ENCODE results near the gene SLC47A1. TPM values are rescaled to one million over a fixed set of nuclear protein-coding genes. Genes with fewer than 3 reads are reported as not detected.

The SLC47A1 gene
- total RNA-seq, result 1 to 10 TPM in 1 of 5 donors, under 1 TPM in 2, not detected in 2; 0.29 to 1.3 (median 0.55) TPM
- polyA plus RNA-seq, result 1 to 10 TPM in 2 of 3 donors, under 1 TPM in 1; 0.25 to 1.3 (median 1.1) TPM
- long read RNA-seq, donor 1, result 0 reads
- long read RNA-seq, donor 2, result 0 reads
- long read RNA-seq, donor 3, result 0 reads
- long read RNA-seq, donor 4, result 0 reads
- long read RNA-seq, donor 5, partial matches to known transcripts, result 0 of 2 reads
- long read RNA-seq, donor 5, other reads (novel, unspliced or antisense), result 0 of 2 reads
- long read RNA-seq, donor 6, result 0 reads
- long read RNA-seq, donor 7, result 0 reads
- long read RNA-seq, donor 8, result 0 reads
- long read RNA-seq, donor 9, result 0 reads
- long read RNA-seq, donor 10, result 0 reads

GRCh38 chr17:19533718-19534561 lies at the start of gene SLC47A1:
Gene SLC47A1, plus strand, starts transcription at chr17:19533854. Its CDS starts 86 bp downstream, at chr17:19533940.
- 1 to 4% (median 2%) methylated on average over 11 to 87 of the region's 87 CpGs for WGBS, 5 donors
- H3K4me3 ChIP-seq, result peak within 1 kb of the TSS; percentile 49 to 71 (median 59)
- peaks cover 0 to 39% (median 24%) of the 10 kb centered on the region in 3 donors for H3K27me3 ChIP-seq
- TF ChIP-seq POLR2A (IDR thresholded peaks at IDR 0.05) (no peak), EP300 (IDR thresholded peaks at IDR 0.05) (no peak), CTCF (IDR thresholded peaks at IDR 0.05) (no peak), POLR2AphosphoS5 (IDR thresholded peaks at IDR 0.05) (no peak)
- intact Hi-C loops (cut with DNase I; ENCODE audit: low total_unique reads), result no loop called here
- peak in 1 of 2 donors; percentile 69 for DNase-seq
- peak within 1 kb of the TSS in 1 of 5 donors; percentile 60 for H3K27ac ChIP-seq
- no peaks in the 10 kb centered on the region for H3K36me3 ChIP-seq
- H3K4me1 ChIP-seq, result peaks cover 17 to 25% (median 20%) of the 10 kb centered on the region in 4 donors
- no peaks in the 10 kb centered on the region for H3K9me3 ChIP-seq

- no peaks in the 10 kb centered on the region for H3K9me3 ChIP-seq
- no peaks in the 10 kb centered on the region for H3K36me3 ChIP-seq
- H3K4me3 ChIP-seq, result no peak overlapping the region
- H3K27me3 ChIP-seq, result no peaks in the 10 kb centered on the region
- 60 to 86% (median 74%) methylated on average over 3 of the region's 3 CpGs for WGBS, 5 donors
- TF ChIP-seq POLR2A (IDR thresholded peaks at IDR 0.05) (no peak), POLR2AphosphoS5 (IDR thresholded peaks at IDR 0.05) (no peak), EP300 (IDR thresholded peaks at IDR 0.05) (no peak), CTCF (IDR thresholded peaks at IDR 0.05) (no peak)
- H3K27ac ChIP-seq, result no peak overlapping the region
- intact Hi-C loops (cut with DNase I; ENCODE audit: low total_unique reads), result no loop called here
- peaks cover 0 to 24% (median 8%) of the 10 kb centered on the region in 4 donors for H3K4me1 ChIP-seq
- DNase-seq, result no peak
Measured at GRCh38 chr17:19485800-19486340, 47.8 kb upstream of the SLC47A1 start.

- 92 to 97% (median 95%) methylated on average over 13 of the region's 13 CpGs for WGBS, 5 donors
- intact Hi-C loops (cut with DNase I; ENCODE audit: low total_unique reads), result no loop called here
- no peaks in the 10 kb centered on the region for H3K27me3 ChIP-seq
Measured at GRCh38 chr17:19486351-19487023, 47.2 kb upstream of the SLC47A1 start.

More at GRCh38 chr17:19486351-19487023, 47.2 kb upstream of the SLC47A1 start:
- no peaks in the 10 kb centered on the region for H3K36me3 ChIP-seq
- no peaks in the 10 kb centered on the region for H3K9me3 ChIP-seq
- no peak for TF ChIP-seq POLR2A (IDR thresholded peaks at IDR 0.05)
- no peak for TF ChIP-seq EP300 (IDR thresholded peaks at IDR 0.05)
- no peak for TF ChIP-seq CTCF (IDR thresholded peaks at IDR 0.05)
- TF ChIP-seq POLR2AphosphoS5 (IDR thresholded peaks at IDR 0.05), result no peak
- no peak overlapping the region for H3K4me3 ChIP-seq
- peaks cover 0 to 24% (median 8%) of the 10 kb centered on the region in 4 donors for H3K4me1 ChIP-seq
- no peak for DNase-seq
- H3K27ac ChIP-seq, result peak overlapping the region in 2 of 5 donors; percentile 6 to 46

All from stomach (tissue), 19 donors.